H1 (cell line): ENCODE measurements around the gene TBC1D22A. TPM values are rescaled to one million over a fixed set of nuclear protein-coding genes. Genes with fewer than 3 reads are reported as not detected.

Experiments used
- GABPA ChIP-seq: IDR thresholded peaks from 2 replicates; pipeline ENCODE4 v1.6.1; 2011; ENCODE audit warnings: mild to moderate bottlenecking, low read length, moderate library complexity, borderline replicate concordance; ENCODE audit not compliant: insufficient read depth
- HDAC2 ChIP-seq, 2 experiments: fragments of 300-600 bp in 1 of 2; sonication (generic) in 1 of 2; IDR thresholded peaks; 2 replicates each; pipeline ENCODE4 v1.6.1; 2011 to 2012; ENCODE audit warnings: low read depth in 2 of 2, low read length in 2 of 2, mild to moderate bottlenecking in 2 of 2, moderate library complexity in 2 of 2, borderline replicate concordance in 1 of 2, inconsistent platforms in 1 of 2
- polyA plus RNA-seq, 7 experiments: library from polyadenylated mRNA; depleted of rRNA in 3 of 7; stranded (reverse) in 5 of 7; unstranded in 2 of 7; fragments of >200 nt in 5 of 7; fragments of 200-250 nt in 2 of 7; gene quantifications; 1 replicate in 5 of 7; 2 replicates in 1 of 7; 4 replicates in 1 of 7; pipeline versions ENCODE4 v1.2.1 to v1.2.3, GENCODE V29; 2011 to 2013; ENCODE audit warnings: missing spikeins in 2 of 7, mixed read lengths in 2 of 7
- total RNA-seq: library from RNA; stranded (reverse); fragmentation: NEBNext Ultra II Directional; extraction: Animal tissue kit (Norgen Biotek cat#: 25700); gene quantifications from 2 replicates; pipeline ENCODE4 v1.2.1, GENCODE V29; 2021

Gene TBC1D22A
- total and polyA plus RNA-seq, 2 of the 8 experiments (the other 6 are each of a cell fraction or from before 2014, with no cell fraction given), result 11.9 to 18.4 TPM

DNA sequence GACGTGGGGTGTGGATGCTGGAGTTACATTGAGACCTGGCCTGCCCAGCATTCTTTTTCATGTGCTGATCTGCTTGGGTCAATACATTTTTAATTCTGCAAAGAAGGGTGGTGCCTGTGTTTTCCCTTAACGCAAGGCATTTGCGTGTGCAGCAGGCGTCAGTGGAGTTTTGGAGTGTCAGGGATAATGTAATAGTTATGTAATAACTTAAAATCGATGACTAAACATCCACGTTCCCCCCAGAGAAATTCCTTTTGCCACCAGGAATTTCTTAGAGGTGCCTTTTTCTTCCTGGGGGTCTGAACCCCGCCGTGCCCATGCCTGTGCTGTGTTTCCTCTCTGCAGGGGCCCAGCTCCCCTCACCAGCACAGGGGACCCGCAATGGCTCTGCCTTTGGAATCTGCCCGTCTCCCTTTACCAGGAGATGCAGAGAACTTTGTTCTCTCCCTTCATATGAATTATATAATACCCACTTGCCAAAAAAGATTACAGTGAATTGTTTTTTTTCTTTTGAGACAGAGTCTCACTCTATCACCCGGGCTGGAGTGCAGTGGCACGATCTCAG lies 62.6 kb downstream of the TBC1D22A start (continued):
- TF ChIP-seq GABPA (no peak), HDAC2 (IDR thresholded peaks at IDR 0.05; ENCODE audit: borderline replicate concordance in 1 of 2, low read depth in 2 of 2, low read length in 2 of 2) (no peak)
